Astrocyte of the cerebellum (primary cell): Measurements from ENCODE around the gene DUOXA1.

Experiments
- DNase-seq: peaks from one replicate; pipeline ENCODE4 v3.0.0-alpha.2; 2011; ENCODE audit warnings: low read depth
- H3K4me3 ChIP-seq: 2 replicates; pipeline ENCODE4 v1.5.1; 2011; ENCODE audit warnings: mild to moderate bottlenecking, low read depth, low read length, moderate library complexity
- CTCF ChIP-seq: IDR thresholded peaks from 2 replicates; pipeline ENCODE4 v1.5.1; 2012; ENCODE audit warnings: low read length, low read depth, moderate library complexity, mild to moderate bottlenecking; ENCODE audit errors: missing control alignments
- in situ Hi-C: cut with HindIII; loops from 2 replicates; pipeline ENCODE4 v1.10.0; 2017; ENCODE audit warnings: low sequenced_read_pairs

Gene DUOXA1

GRCh38 chr15:45126535-45127158, 3.0 kb downstream of the DUOXA1 start:
- no peak for DNase-seq
- peak; percentile 66 for TF ChIP-seq CTCF
- H3K4me3 ChIP-seq: no peak overlapping the region
- in situ Hi-C loops: no loop called here

- DNase-seq: no peak
- no peak for TF ChIP-seq CTCF
- H3K4me3 ChIP-seq: no peak overlapping the region
- in situ Hi-C loops: no loop called here
Measured at GRCh38 chr15:45123397-45123796, 6.3 kb downstream of the DUOXA1 start.

- H3K4me3 ChIP-seq: no peak overlapping the region
- TF ChIP-seq CTCF: no peak
- in situ Hi-C loops: no loop called here
- DNase-seq: no peak
Measured at GRCh38 chr15:45122719-45123118, 7.0 kb downstream of the DUOXA1 start.

GRCh38 chr15:45121706-45122417, 7.8 kb downstream of the DUOXA1 start:
- no peak overlapping the region for H3K4me3 ChIP-seq
- in situ Hi-C loops: no loop called here
- TF ChIP-seq CTCF: no peak
- DNase-seq: peak; percentile 6

GRCh38 chr15:45121020-45121419, 8.7 kb downstream of the DUOXA1 start:
- H3K4me3 ChIP-seq: no peak overlapping the region
- TF ChIP-seq CTCF: no peak
- in situ Hi-C loops: no loop called here
- DNase-seq: no peak

GRCh38 chr15:45120081-45120972, 9.4 kb downstream of the DUOXA1 start:
- no peak overlapping the region for H3K4me3 ChIP-seq
- TF ChIP-seq CTCF: no peak
- no peak for DNase-seq
- in situ Hi-C loops: no loop called here
